ENCODE measurements around the gene MYCBP2.

GRCh38 chr13:77067519-77067918, 259.4 kb downstream of the MYCBP2 start:
- TF ChIP-seq CTCF (IDR thresholded peaks at IDR 0.05) (no peak), MAX (IDR thresholded peaks at IDR 0.05; ENCODE audit: low read depth) (no peak), SMC3 (IDR thresholded peaks at IDR 0.05; ENCODE audit: low read depth, low read length) (no peak), YY1 (IDR thresholded peaks at IDR 0.05; ENCODE audit: low read depth) (no peak), FOXJ3 (CRISPR knock-in tag; IDR thresholded peaks at IDR 0.05) (no peak), RFX5 (IDR thresholded peaks at IDR 0.05; ENCODE audit: low read length) (no peak), EZH2phosphoT487 (IDR thresholded peaks at IDR 0.05; ENCODE audit: borderline replicate concordance, low read depth) (no peak), MXI1 (IDR thresholded peaks at IDR 0.05; ENCODE audit: low read depth, low read length) (no peak), IRF3 (IDR thresholded peaks at IDR 0.05; ENCODE audit: low read depth, low read length) (no peak), TEAD4 (IDR thresholded peaks at IDR 0.05; ENCODE audit: borderline replicate concordance, insufficient read depth) (no peak), RAD21 (IDR thresholded peaks at IDR 0.05; ENCODE audit: low read length) (no peak), TAF1 (IDR thresholded peaks at IDR 0.05; ENCODE audit: borderline replicate concordance, low read depth, low read length) (no peak)
- TF ChIP-seq, protein P1, sequence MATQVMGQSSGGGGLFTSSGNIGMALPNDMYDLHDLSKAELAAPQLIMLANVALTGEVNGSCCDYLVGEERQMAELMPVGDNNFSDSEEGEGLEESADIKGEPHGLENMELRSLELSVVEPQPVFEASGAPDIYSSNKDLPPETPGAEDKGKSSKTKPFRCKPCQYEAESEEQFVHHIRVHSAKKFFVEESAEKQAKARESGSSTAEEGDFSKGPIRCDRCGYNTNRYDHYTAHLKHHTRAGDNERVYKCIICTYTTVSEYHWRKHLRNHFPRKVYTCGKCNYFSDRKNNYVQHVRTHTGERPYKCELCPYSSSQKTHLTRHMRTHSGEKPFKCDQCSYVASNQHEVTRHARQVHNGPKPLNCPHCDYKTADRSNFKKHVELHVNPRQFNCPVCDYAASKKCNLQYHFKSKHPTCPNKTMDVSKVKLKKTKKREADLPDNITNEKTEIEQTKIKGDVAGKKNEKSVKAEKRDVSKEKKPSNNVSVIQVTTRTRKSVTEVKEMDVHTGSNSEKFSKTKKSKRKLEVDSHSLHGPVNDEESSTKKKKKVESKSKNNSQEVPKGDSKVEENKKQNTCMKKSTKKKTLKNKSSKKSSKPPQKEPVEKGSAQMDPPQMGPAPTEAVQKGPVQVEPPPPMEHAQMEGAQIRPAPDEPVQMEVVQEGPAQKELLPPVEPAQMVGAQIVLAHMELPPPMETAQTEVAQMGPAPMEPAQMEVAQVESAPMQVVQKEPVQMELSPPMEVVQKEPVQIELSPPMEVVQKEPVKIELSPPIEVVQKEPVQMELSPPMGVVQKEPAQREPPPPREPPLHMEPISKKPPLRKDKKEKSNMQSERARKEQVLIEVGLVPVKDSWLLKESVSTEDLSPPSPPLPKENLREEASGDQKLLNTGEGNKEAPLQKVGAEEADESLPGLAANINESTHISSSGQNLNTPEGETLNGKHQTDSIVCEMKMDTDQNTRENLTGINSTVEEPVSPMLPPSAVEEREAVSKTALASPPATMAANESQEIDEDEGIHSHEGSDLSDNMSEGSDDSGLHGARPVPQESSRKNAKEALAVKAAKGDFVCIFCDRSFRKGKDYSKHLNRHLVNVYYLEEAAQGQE (IDR thresholded peaks at IDR 0.05; ENCODE audit: low read depth, low read length): no peak
